HL-60 (cell line): ENCODE data around the gene LRRC74A.

Experiments
- GABPA ChIP-seq: IDR thresholded peaks from 2 replicates; pipeline ENCODE4 v1.6.1; 2012; ENCODE audit warnings: low read depth
- POLR2AphosphoS5 ChIP-seq: IDR thresholded peaks from 2 replicates; pipeline ENCODE4 v1.6.1; 2012; ENCODE audit warnings: low read depth
- TF ChIP-seq, protein P1 (sequence below): IDR thresholded peaks from one replicate; pipeline ENCODE4 v1.5.1; 2011; ENCODE audit warnings: low read length, control low read depth, inconsistent platforms; ENCODE audit not compliant: insufficient read depth
- TF ChIP-seq, protein P2 (sequence below): IDR thresholded peaks from 2 replicates; pipeline ENCODE4 v1.6.1; 2012; ENCODE audit warnings: low read depth; ENCODE audit not compliant: insufficient replicate concordance

DNA sequence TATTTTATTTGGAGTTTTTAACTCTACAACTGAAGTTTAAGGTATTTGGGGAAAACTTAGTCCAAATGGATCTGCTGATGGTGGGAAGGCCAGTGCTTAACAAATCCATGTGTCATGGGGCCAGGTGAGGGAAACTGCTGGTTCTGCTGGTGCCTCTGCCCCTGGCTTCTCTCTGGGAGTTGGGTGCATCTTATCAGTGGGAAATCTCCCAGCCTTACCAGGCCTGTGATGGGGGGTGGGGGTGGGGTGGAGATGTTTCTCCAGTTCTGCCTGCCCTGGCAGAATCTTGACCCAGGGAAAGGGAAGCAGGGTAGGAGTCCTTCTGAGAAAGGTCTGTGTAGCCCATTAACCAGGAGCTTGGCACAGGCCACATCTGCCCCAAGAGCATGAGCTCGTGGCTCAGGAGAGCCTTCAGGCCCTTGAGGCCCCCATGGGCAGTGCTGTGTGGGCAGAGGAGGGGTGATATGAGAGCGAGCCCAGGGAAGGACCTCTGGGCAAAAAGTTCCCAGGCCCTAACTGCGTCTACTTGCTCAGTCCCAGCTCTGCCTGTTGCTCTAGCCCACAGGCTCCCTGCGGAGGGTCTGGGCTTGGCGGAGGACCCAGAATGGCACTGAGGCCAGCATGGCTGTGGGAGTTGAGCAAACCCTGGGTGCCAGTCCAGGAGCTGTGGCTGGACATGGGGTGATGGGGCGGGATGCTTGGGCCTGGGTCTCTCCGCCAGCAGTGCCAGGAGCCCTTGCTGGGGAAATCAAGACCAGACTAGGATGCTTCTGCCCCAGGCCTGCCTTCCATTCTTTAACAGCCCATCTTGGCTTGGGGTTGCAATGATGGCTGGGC lies 46.8 kb upstream of the LRRC74A start:
- TF ChIP-seq, protein P1, sequence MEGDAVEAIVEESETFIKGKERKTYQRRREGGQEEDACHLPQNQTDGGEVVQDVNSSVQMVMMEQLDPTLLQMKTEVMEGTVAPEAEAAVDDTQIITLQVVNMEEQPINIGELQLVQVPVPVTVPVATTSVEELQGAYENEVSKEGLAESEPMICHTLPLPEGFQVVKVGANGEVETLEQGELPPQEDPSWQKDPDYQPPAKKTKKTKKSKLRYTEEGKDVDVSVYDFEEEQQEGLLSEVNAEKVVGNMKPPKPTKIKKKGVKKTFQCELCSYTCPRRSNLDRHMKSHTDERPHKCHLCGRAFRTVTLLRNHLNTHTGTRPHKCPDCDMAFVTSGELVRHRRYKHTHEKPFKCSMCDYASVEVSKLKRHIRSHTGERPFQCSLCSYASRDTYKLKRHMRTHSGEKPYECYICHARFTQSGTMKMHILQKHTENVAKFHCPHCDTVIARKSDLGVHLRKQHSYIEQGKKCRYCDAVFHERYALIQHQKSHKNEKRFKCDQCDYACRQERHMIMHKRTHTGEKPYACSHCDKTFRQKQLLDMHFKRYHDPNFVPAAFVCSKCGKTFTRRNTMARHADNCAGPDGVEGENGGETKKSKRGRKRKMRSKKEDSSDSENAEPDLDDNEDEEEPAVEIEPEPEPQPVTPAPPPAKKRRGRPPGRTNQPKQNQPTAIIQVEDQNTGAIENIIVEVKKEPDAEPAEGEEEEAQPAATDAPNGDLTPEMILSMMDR: no peak
- TF ChIP-seq POLR2AphosphoS5 (no peak), GABPA (no peak)
- TF ChIP-seq, protein P2, sequence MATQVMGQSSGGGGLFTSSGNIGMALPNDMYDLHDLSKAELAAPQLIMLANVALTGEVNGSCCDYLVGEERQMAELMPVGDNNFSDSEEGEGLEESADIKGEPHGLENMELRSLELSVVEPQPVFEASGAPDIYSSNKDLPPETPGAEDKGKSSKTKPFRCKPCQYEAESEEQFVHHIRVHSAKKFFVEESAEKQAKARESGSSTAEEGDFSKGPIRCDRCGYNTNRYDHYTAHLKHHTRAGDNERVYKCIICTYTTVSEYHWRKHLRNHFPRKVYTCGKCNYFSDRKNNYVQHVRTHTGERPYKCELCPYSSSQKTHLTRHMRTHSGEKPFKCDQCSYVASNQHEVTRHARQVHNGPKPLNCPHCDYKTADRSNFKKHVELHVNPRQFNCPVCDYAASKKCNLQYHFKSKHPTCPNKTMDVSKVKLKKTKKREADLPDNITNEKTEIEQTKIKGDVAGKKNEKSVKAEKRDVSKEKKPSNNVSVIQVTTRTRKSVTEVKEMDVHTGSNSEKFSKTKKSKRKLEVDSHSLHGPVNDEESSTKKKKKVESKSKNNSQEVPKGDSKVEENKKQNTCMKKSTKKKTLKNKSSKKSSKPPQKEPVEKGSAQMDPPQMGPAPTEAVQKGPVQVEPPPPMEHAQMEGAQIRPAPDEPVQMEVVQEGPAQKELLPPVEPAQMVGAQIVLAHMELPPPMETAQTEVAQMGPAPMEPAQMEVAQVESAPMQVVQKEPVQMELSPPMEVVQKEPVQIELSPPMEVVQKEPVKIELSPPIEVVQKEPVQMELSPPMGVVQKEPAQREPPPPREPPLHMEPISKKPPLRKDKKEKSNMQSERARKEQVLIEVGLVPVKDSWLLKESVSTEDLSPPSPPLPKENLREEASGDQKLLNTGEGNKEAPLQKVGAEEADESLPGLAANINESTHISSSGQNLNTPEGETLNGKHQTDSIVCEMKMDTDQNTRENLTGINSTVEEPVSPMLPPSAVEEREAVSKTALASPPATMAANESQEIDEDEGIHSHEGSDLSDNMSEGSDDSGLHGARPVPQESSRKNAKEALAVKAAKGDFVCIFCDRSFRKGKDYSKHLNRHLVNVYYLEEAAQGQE: no peak
